Mucosa of descending colon (tissue), 3 donors: ENCODE measurements around the gene TOB1. TPM values are rescaled to one million over a fixed set of nuclear protein-coding genes. Genes with fewer than 3 reads are reported as not detected.

ENCODE experiments used
- ATAC-seq: fragments of 200-7000 bp; cut with Tn5 transposase; one replicate; pipeline ENCODE4 v1.9.1; 2020; ENCODE audit warnings: mild to moderate bottlenecking, moderate library complexity
- DNase-seq, 3 donors: peaks; one replicate each; pipeline ENCODE4 v3.0.0-alpha.2; 2020
- H3K36me3 ChIP-seq: fragments of 200-600 bp; one replicate; pipeline ENCODE4 v1.8.0; 2021; ENCODE audit warnings: low read depth, mild to moderate bottlenecking
- H3K4me1 ChIP-seq: fragments of 200-600 bp; one replicate; pipeline ENCODE4 v1.8.0; 2021; ENCODE audit warnings: low read depth, mild to moderate bottlenecking
- H3K4me3 ChIP-seq: fragments of 200-600 bp; one replicate; pipeline ENCODE4 v1.8.0; 2021; ENCODE audit warnings: mild to moderate bottlenecking
- H3K9me3 ChIP-seq: fragments of 200-600 bp; one replicate; pipeline ENCODE4 v1.8.0; 2021; ENCODE audit warnings: mild to moderate bottlenecking
- CTCF ChIP-seq: fragments of 200-600 bp; IDR thresholded peaks from one replicate; pipeline ENCODE4 v1.8.0; 2022; ENCODE audit warnings: antibody characterized with exemption, mild to moderate bottlenecking
- intact Hi-C, 2 donors: fragments of 100-400 bp; cut with DNase I in 1 of 2; cut with micrococcal nuclease in 1 of 2; formaldehyde crosslinking; loops; one replicate each; pipeline versions ENCODE4 v1.11.0 to v1.11.1; 2022; cut with DNase I, micrococcal nuclease
- total RNA-seq, 3 donors: library from RNA; stranded (reverse); fragmentation: NEBNext Ultra II Directional in 2 of 3; extraction: Animal tissue kit (Norgen Biotek cat#: 25700) in 2 of 3; gene quantifications; one replicate each; pipeline versions ENCODE4 v1.2.1 to v1.2.4, GENCODE V29; 2021 to 2023
- donor health status: DM: no; HTN: no; CAD: no; lungs with moderate emphysema.
- donor health status: DM: no; HTN: no; CAD: no.
- donor health status: DM: no; HTN: yes; CAD: no.

Gene TOB1
- total RNA-seq, 3 donors from 2014 or later = 120 to 156 (median 128) TPM

GRCh38 chr17:50841277-50841948, 24.7 kb downstream of the TOB1 start:
- Histone ChIP-seq H3K36me3 (no peaks in the 10 kb centered on the region), H3K4me3 (no peak overlapping the region), H3K4me1 (peaks cover 5% of the 10 kb centered on the region), H3K9me3 (no peaks in the 10 kb centered on the region)
- intact Hi-C loops = loop anchor here in 1 of 2 donors (5.0 to 10.0 kb wide), 2 partner anchors 59 to 297 kb away; partner anchors contain the start of gene SPATA20
- no peak for TF ChIP-seq CTCF
- no peak for ATAC-seq
- DNase-seq = no peak

GRCh38 chr17:50840311-50840851, 25.8 kb downstream of the TOB1 start:
- intact Hi-C loops = loop anchor here in 1 of 2 donors (5.0 to 10.0 kb wide), 2 partner anchors 58 to 296 kb away; partner anchors contain the start of gene SPATA20
- Histone ChIP-seq H3K9me3 (no peaks in the 10 kb centered on the region), H3K36me3 (no peaks in the 10 kb centered on the region), H3K4me1 (peaks cover 7% of the 10 kb centered on the region), H3K4me3 (no peak overlapping the region)
- no peak for TF ChIP-seq CTCF
- DNase-seq = no peak
- ATAC-seq = no peak

- ATAC-seq (no peak), DNase-seq (no peak)
- H3K9me3 ChIP-seq = no peaks in the 10 kb centered on the region
- no peak for TF ChIP-seq CTCF
- peaks cover 12% of the 10 kb centered on the region for H3K4me1 ChIP-seq
- no peaks in the 10 kb centered on the region for H3K36me3 ChIP-seq
- no peak overlapping the region for H3K4me3 ChIP-seq
- intact Hi-C loops = loop anchor here in 1 of 2 donors (5.0 to 10.0 kb wide), 2 partner anchors 57 to 295 kb away; partner anchors contain the start of gene SPATA20
These were observed 26.4 kb downstream of the TOB1 start for GRCh38 chr17:50839591-50840310.

GRCh38 chr17:50837980-50838954, 27.9 kb downstream of the TOB1 start:
- TF ChIP-seq CTCF = no peak
- intact Hi-C loops = no loop called here

More at GRCh38 chr17:50837980-50838954, 27.9 kb downstream of the TOB1 start:
- H3K36me3 ChIP-seq = no peaks in the 10 kb centered on the region
- no peak for DNase-seq
- peaks cover 12% of the 10 kb centered on the region for H3K4me1 ChIP-seq
- no peak overlapping the region for H3K4me3 ChIP-seq
- H3K9me3 ChIP-seq = no peaks in the 10 kb centered on the region
- ATAC-seq = no peak
